Colonic mucosa (tissue), 4 donors: ENCODE measurements around the gene DCUN1D5. TPM values are rescaled to one million over a fixed set of nuclear protein-coding genes. Genes with fewer than 3 reads are reported as not detected.
A peak's percentile ranks its signal among the peaks of the same experiment; 100 is the strongest.

Experiments used
- DNase-seq: peaks from one replicate; pipeline ENCODE4 v3.0.0-alpha.2; 2020
- H3K27ac ChIP-seq: fragments of 200-600 bp; one replicate; pipeline ENCODE4 v1.8.0; 2021
- H3K27me3 ChIP-seq: fragments of 200-600 bp; one replicate; pipeline ENCODE4 v1.8.0; 2021
- H3K36me3 ChIP-seq: fragments of 200-600 bp; one replicate; pipeline ENCODE4 v1.8.0; 2021
- H3K4me1 ChIP-seq: fragments of 200-600 bp; one replicate; pipeline ENCODE4 v1.8.0; 2021; ENCODE audit warnings: mild to moderate bottlenecking
- H3K4me3 ChIP-seq: fragments of 200-600 bp; one replicate; pipeline ENCODE4 v1.8.0; 2021
- H3K9ac ChIP-seq, 2 donors: one replicate each; pipeline ENCODE4 v1.7.0; 2013; ENCODE audit warnings: control low read depth in 2 of 2, low read depth in 2 of 2, low read length in 2 of 2
- H3K9me3 ChIP-seq: fragments of 200-600 bp; one replicate; pipeline ENCODE4 v1.8.0; 2021
- intact Hi-C: fragments of 100-400 bp; cut with DNase I; formaldehyde crosslinking; loops from one replicate; pipeline ENCODE4 v1.14.1; 2022
- total RNA-seq, 2 donors: library from RNA; stranded (reverse); fragmentation: NEBNext Ultra II Directional in 1 of 2; extraction: Animal tissue kit (Norgen Biotek cat#: 25700) in 1 of 2; gene quantifications; one replicate each; pipeline ENCODE4 v1.2.1, GENCODE V29; 2021
- TF ChIP-seq, protein P1 (sequence below): fragments of 200-600 bp; IDR thresholded peaks from one replicate; pipeline ENCODE4 v1.8.0; 2022; ENCODE audit warnings: antibody characterized with exemption, mild to moderate bottlenecking
- donor health status: healthy.
- donor health status: DM: no; HTN: no; CAD: no.
- donor health status: DM: no; HTN: no; CAD: no.

DCUN1D5 gene
- 10 to 100 TPM; 14.7 to 25.4 TPM for total RNA-seq

DNA sequence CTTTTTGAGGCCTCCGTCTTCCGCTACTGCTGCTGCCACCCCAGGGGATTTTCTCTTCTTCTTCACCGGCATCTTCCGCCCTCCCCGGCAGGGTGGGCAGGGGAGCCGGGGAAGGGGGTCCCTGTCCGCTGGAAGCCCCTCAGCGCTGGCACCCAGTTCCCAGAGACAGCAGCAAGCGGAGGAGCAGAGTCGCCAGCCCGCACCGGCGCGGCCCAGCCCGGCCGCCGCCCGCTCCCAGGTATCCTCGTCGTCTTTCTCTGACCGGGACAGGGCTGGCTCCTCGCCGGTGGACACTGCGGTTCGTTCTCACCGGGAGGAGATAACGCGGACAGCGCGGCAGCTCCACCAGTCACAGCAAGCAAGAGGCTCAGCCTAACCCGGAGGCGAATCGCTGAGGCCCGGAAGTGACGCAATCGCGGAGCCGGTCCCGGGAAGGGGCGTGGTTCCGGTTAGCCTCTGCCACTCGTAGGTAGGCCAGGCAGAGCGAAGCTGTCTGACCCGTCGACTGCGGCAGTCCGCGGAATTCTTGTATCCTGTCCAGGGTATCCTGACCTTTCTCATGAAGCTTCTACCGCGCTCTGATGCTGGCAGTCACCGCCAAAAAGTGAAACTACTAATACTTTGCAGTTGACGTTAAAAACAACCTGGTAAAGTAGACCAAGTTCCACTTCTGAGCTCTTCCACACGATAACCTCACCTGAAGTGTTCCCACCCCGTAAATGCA lies at the start of gene DCUN1D5:
Gene DCUN1D5 (minus strand): TSS at position 360 of the 724 bp plus-strand sequence. CDS start 288 bp downstream, at position 72.
- peak within 1 kb of the TSS; percentile 81 to 84 for H3K9ac ChIP-seq
- TF ChIP-seq, protein P1, sequence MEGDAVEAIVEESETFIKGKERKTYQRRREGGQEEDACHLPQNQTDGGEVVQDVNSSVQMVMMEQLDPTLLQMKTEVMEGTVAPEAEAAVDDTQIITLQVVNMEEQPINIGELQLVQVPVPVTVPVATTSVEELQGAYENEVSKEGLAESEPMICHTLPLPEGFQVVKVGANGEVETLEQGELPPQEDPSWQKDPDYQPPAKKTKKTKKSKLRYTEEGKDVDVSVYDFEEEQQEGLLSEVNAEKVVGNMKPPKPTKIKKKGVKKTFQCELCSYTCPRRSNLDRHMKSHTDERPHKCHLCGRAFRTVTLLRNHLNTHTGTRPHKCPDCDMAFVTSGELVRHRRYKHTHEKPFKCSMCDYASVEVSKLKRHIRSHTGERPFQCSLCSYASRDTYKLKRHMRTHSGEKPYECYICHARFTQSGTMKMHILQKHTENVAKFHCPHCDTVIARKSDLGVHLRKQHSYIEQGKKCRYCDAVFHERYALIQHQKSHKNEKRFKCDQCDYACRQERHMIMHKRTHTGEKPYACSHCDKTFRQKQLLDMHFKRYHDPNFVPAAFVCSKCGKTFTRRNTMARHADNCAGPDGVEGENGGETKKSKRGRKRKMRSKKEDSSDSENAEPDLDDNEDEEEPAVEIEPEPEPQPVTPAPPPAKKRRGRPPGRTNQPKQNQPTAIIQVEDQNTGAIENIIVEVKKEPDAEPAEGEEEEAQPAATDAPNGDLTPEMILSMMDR: no peak
- intact Hi-C loops: no loop called here
- DNase-seq: peak; percentile 98
- H3K27ac ChIP-seq: peak within 1 kb of the TSS; percentile 77
- no peaks in the 10 kb centered on the region for H3K27me3 ChIP-seq
- H3K9me3 ChIP-seq: no peaks in the 10 kb centered on the region
- H3K36me3 ChIP-seq: no peaks in the 10 kb centered on the region
- peak within 1 kb of the TSS; percentile 93 for H3K4me3 ChIP-seq
- peaks cover 9% of the 10 kb centered on the region for H3K4me1 ChIP-seq

DNA sequence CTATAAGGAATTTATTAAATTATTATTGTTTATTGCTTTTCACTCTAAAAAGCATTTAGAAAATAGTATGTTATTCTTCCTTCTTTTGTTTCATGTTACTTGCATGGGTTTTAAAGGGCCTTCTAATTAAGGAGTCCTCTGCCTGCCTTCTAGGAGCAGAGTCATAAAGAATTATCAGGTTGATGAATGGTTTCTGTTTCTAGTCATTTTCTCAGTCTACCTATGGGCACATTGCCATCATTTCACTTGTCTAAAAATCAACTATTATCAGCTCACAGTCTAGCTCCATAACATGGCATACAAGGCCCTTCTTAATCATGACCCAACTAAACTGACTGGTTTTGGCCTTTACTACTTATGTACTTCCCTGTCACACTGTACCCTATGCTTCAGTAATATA lies 33.5 kb upstream of the DCUN1D5 start:
- no peaks in the 10 kb centered on the region for H3K9me3 ChIP-seq
- DNase-seq: no peak
- no peak overlapping the region for H3K27ac ChIP-seq
- H3K9ac ChIP-seq: no peak overlapping the region
- TF ChIP-seq, protein P1: no peak
- no peak overlapping the region for H3K4me3 ChIP-seq
- H3K4me1 ChIP-seq: no peaks in the 10 kb centered on the region
- no peaks in the 10 kb centered on the region for H3K36me3 ChIP-seq
- intact Hi-C loops: no loop called here
- no peaks in the 10 kb centered on the region for H3K27me3 ChIP-seq

DNA sequence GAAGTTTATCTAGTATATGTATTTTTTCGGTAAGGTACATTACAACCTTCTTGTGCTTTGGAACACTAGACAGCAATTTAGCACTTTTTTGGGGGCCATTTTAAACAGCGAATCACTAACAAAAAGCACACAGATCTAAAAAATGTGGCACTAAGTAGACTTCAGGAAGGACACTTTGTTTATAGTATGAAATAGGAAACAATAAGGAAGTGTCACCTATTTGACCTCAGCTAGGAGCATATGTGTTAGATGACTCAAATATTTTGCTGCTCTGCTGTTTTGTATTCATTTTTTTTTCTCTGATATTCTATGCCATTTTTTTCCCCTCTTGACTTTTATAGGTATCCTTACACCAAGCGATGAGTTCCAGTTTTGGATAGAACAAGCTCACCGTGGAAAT lies 22.9 kb upstream of the DCUN1D5 start:
- H3K36me3 ChIP-seq: no peaks in the 10 kb centered on the region
- H3K4me1 ChIP-seq: no peaks in the 10 kb centered on the region
- no peaks in the 10 kb centered on the region for H3K27me3 ChIP-seq
- no peak overlapping the region for H3K27ac ChIP-seq
- H3K4me3 ChIP-seq: no peak overlapping the region
- intact Hi-C loops: no loop called here
- H3K9me3 ChIP-seq: no peaks in the 10 kb centered on the region
- no peak overlapping the region for H3K9ac ChIP-seq
- DNase-seq: no peak
- TF ChIP-seq, protein P1: no peak

DNA sequence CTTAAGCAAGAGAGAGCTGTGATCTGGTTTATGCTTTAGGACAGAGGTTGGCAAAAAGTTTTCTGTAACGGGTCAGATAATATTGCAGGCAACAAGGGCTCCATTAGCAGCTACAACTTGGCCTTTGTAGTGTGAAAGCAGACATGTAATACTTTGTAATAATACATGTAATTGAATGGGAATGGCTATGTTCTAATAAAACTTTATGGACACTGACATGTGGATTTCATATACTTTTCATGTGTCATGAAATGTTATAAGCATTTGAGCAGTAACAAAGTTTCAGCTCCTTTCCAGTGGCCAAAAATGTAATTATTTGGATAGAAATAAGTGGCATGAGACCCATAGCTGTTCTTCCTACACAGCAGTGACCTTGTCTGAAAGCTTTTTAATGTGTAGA lies 20.4 kb upstream of the DCUN1D5 start:
- Histone ChIP-seq H3K4me1 (no peaks in the 10 kb centered on the region), H3K27ac (no peak overlapping the region), H3K4me3 (no peak overlapping the region), H3K36me3 (no peaks in the 10 kb centered on the region), H3K9me3 (no peaks in the 10 kb centered on the region), H3K9ac (no peak overlapping the region), H3K27me3 (no peaks in the 10 kb centered on the region)
- intact Hi-C loops: no loop called here
- DNase-seq: no peak
- TF ChIP-seq, protein P1: no peak

DNA sequence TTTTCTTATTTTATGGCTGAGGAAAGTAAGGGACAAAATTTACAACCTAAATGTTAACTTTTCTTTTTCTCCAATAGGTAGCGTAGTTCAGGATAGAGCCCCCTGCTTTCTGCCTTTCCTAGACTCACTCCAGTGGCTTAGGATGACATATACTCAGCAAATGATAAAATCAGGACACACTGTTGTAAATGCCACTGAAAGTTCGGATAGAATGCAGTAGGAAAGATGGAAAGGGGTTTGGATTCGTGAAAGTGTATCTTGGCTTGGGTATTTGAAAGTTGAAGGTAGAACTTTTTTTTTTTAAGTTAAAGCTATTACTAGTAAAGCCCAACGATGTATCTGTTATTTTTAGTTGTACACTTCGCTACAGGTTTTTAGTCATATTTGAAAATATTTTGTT lies 19.4 kb upstream of the DCUN1D5 start:
- intact Hi-C loops: no loop called here
- H3K27me3 ChIP-seq: no peaks in the 10 kb centered on the region

More for the DNA sequence above, 19.4 kb upstream of the DCUN1D5 start:
- no peak overlapping the region for H3K27ac ChIP-seq
- no peak overlapping the region for H3K4me3 ChIP-seq
- no peaks in the 10 kb centered on the region for H3K4me1 ChIP-seq
- no peak overlapping the region for H3K9ac ChIP-seq
- TF ChIP-seq, protein P1: no peak
- DNase-seq: no peak
- no peaks in the 10 kb centered on the region for H3K36me3 ChIP-seq
- no peaks in the 10 kb centered on the region for H3K9me3 ChIP-seq
